Stimulated activated CD4-positive, alpha-beta T cell treated with anti-CD3 and anti-CD28 coated beads, Interleukin-12 subunit alpha, Interleukin-12 subunit beta, amount 100 ng/mL, for 24 hours (primary cell): ENCODE results near the gene CD300A.
"Not testable (repeated sequence)": the region's sequence is repeated elsewhere in the genome, so short reads cannot be mapped to it uniquely, and the experiment has no call there.

Experiments used
- DNase-seq, 2 experiments: peaks; one replicate each; pipeline ENCODE4 v3.0.0-alpha.2; 2020; ENCODE audit warnings: low read depth in 2 of 2

Gene CD300A

DNA sequence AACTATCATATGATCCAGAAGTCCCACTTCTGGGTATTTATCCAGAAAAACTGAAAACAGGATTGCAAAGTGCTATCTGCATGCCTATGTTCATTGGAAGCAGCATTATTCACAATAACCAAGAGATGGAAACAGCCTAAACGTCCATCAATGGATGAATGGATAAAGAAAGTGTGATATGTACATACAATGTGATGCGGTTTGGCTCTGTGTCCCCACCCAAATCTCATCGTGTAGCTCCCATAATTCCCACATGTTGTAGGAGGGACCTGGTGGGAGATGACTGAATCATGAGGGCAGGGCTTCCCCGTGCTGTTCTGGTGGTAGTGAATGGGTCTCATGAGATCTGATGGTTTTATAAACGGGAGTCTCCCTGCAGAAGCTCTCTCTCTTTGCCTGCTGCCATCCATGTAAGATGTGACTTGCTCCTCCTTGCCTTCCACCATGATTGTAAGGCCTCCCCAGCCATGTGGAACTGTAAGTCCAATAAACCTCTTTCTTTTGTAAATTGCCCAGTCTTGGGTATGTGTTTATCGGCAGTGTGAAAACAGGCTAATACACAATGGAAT, 52.1 kb downstream of the CD300A start:
- not testable (repeated sequence) for DNase-seq

DNA sequence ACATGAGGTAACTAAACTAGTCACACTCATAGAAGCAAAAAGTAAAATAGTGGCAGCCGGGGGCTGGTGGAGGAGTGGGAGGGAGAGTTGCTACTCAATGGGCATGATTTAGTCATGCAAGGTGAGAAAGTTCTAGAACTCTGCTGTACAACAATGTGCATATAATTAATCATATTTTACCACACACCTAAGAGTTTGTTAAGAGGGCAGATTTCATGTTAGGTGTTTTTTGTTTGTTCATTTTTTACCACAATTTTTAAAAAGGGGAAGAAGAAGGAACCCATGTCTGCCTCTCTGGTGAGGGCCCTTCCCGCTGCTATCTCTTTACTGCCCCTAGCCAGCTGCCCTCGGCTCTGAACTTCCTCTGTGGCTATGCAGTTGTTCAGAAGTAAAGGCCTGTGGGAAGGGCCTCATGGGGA, 53.6 kb downstream of the CD300A start:
- no peak for DNase-seq

DNA sequence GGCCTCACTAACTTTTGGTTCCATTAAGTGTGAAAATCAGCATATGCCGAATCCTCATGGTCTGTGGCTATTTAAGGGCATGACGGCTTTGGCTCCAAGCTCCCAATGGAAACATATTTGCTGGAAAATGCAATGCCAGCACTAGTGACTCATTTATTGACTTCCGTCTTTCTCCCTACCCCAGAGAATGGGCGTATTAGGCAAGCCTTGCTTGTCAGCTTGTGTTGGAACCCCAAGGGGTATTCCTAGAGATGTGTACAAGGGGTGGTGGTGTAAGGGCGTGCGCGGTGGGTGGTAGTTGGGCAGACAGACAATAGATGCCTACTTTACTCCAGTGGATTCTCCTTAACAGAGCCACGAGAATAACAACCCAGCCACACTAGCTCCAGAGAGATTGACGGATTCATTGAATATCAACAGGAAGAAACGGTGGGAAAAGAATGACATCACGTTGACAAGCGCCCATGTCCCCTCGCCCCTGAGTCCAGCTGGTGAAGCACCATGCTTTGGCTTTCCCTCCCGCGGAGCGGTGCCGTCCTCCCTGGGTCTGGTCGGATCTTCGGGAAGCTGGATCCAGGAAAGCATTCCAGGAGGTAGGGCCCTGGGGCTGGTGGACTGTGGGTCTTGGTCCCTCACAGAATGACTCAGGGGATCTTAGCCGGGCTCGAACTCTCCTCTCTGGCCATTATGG, 54.5 kb downstream of the CD300A start:
- DNase-seq = no peak

DNA sequence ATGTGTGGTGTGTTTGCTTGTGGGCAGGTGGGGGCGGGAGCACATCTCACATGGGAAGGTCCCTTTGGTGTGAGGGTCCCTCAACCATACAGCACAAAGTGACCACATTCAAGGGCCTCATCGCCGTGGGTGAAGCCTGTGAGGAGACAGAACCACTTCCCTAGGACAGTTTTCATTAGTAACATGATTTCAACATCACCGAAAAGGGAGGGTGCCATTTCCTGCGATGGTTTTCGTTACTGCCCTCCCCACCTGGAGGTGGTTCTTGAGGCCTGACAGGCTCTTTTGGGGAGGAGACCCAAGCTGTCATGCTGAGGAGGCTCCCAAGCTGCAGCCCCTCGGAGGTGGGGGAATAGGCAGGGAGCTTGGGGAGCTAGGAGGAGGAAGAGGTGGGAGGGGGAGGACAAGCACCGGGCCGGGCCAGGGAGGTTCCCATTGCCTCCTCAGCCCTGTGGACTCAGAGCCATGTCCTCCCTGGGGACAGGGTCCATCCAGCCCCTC, 55.3 kb downstream of the CD300A start:
- no peak for DNase-seq

DNA sequence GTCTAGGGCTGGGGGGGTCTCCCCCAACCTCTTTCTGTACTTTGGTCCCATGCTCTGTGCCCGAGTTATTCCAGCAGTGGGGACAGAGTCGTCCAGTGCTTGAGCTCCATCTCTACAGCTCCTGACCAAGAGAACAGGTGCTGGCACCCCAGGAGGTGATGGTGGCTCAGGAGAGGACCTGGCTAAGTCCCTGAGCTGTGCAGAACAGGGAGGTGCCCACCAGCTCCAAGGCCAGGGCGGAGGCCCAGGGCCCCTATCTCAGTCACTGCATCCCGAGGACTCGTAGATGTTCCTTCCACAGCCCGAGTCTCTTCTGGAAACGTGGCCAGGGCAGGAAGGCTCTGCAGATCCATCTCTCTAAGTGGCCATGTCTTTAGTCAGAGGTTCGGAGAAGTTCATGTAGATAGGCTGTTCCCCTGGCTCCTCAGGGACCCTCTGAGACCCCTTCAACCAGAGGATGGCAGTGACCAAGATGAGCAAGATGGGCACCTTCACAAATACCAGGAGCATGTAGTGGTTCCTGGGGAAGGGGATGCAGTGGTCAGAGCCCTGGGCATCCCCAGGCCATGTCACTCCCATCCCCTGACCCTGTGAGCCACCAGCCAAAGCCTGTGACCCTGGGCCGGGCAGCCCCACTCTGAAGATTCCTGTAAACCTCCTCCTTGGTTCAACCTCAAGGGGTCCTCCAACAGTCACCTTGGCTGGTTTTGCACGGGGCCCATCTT, 56.1 kb downstream of the CD300A start:
- no peak for DNase-seq

- no peak for DNase-seq
These were observed 56.9 kb downstream of the CD300A start for GRCh38 chr17:74523308-74523707.

DNA sequence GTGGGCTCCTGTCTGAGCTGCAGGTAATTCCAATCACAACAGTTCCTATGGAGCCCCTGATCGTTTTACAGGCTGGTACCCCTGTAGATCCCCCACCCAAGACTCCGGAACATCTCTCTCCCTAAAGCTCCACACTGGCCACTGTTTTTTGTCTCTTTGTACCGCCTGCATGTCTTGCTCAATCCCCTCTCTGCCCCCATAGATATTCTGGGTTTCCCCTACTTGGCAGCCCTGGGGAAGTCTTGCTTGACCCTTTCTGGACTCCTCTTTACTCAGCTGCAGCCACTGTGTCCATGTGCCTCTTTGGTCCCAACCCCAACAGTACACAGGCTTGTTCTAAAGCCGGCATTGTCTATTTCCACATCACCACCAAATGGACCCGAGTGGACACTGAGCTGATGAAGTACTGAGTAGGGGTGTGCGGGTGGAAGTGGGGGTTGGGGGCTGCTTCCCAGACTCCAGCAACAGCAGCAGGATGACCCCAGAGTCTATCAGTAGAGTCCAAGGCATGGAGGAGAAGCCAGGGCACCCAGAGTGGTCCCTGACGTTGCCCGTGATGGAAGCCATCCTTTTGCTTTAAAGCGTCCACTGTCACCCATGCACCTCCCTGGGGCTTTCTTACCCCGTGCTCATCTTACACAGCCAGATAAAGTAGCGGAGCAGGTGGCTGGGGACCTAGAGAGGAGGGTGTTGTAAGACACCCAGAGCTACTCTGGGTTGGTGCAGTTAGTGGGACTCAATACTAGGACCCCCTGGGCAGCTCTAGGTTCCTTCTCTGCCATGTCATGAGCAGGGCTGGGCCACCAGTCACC, 58.4 kb downstream of the CD300A start:
- DNase-seq = no peak

DNA sequence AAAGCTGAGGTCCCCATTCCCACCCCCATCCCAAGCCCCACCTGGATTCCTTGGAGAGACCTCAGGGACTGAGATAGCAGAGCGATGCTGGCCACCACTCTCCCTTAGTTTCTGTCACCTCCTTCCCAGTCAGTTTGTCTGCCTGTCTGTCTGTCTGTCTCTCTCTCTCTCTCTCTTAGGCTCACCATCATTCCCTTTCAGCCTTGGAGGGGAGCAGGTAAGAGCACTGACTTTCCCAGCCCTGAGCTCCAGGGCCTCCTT, 59.0 kb downstream of the CD300A start:
- no peak for DNase-seq

DNA sequence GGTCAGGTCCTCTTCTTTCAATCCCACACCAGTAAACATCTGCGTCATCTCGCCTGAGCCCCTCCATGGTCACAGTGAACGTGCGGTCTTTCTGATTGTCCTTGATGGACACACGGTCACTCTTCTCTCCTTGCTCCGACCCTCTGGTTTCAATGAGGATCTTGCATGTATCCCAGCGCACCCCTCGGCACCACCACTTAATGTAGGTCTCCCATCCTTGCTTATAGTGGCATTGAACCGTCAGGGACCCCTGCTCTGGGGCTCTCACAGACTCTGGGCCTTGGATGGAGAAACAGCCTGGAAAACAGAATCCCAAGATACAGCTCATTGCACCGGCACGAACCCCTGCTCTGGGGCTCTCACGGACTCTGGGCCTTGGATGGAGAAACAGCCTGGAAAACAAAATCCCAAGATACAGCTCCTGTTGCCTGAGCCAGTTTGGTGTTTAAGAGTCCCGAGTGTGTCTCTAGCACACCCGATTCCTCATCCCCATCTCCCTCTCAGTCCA, 59.4 kb downstream of the CD300A start:
- DNase-seq = no peak

DNA sequence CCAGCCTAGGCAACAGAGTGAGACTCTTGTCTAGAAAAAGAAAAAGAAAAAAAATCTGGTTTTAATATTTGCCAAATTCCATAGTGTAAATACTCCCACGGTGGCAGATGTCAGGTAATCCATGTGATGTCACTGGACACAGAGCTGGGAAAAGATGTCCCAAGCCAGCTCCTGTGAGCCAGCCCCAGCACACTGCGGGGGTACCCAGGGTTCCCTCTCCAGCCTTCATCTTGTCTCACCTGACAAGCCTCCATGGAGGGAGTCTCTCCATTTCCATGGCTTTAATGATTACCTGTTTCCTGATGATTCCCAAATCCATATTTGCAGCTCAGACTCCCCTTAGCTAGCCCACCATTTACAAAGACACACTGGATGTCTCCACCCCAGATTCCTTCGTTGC, 60.2 kb downstream of the CD300A start:
- DNase-seq = no peak

DNA sequence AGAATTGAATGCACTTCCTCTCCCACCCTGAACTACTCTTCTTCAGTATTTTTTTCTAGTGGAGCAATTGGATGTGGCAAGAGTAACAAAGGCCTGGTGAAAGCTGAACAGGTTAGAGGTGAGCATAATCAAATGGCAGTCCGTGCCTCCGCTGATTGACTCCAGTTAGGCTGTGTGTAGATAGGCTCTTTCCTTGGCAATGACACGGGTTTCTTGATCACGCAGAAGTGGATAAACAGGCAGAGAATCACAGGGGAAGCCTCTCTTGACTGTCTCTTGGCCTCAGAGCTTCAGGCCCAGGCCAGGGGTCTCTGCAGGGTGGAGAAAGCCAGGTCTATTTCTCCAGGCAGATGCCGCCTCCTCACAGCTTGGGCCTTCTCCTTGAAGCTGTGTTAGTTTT, 60.6 kb downstream of the CD300A start:
- no peak for DNase-seq

DNA sequence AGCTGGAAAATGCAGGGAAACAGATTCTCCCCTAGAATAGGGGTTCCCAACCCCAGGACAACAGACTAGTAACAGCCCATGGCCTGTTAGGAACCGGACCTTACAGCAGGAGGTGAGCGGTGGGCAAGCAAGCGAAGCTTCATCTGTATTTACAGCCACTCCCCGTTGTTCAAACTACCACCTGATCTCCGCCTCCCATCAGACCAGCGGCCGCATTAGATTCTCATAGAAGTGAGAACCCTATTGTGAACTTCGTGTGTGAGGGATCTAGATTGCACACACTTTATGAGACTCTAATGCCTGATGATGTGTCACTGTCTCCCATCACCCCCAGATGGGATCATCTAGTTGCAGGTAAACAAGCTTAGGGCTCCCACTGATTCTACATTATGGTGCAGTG, 61.3 kb downstream of the CD300A start:
- no peak for DNase-seq

- no peak for DNase-seq
These were observed 62.2 kb downstream of the CD300A start for GRCh38 chr17:74528491-74529199.

- DNase-seq = no peak
These were observed 62.8 kb downstream of the CD300A start for GRCh38 chr17:74529243-74529642.

GRCh38 chr17:74530831-74531150, 64.4 kb downstream of the CD300A start:
- DNase-seq = no peak

- no peak for DNase-seq
These were observed 64.9 kb downstream of the CD300A start, which contains the start of gene CD300LB for GRCh38 chr17:74531231-74531761. Gene CD300LB, minus strand, starts transcription at chr17:74531475. Its CDS starts 125 bp downstream, at chr17:74531350.

DNA sequence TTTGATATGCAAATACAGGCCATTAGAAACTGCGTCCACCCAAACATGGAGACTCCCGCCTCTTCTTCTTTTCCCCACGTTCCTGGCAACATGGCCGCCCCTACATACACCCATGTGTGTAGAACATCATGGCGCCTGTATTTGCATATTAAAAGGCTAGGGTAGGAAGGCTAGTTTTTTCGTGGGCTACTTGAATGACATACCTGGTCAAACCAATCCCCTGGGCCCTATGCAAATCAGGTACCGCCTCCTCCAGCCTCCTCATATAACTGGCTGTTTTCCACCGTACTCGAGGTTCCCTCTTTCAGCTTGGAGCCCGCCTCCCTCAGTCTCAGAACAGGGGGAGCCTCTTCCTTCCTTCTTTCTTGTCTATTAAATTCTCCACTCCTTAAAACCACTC, 65.7 kb downstream of the CD300A start:
- no peak for DNase-seq
